GM18499 (cell line): ENCODE results near the gene MRNIP.

Experiments
- ATAC-seq: cut with Tn5 transposase; IDR thresholded peaks from one replicate; pipeline ENCODE4 v1.9.1; 2021; ENCODE audit warnings: moderate number of reproducible peaks; ENCODE audit not compliant: insufficient read depth, unreplicated experiment

MRNIP gene

DNA sequence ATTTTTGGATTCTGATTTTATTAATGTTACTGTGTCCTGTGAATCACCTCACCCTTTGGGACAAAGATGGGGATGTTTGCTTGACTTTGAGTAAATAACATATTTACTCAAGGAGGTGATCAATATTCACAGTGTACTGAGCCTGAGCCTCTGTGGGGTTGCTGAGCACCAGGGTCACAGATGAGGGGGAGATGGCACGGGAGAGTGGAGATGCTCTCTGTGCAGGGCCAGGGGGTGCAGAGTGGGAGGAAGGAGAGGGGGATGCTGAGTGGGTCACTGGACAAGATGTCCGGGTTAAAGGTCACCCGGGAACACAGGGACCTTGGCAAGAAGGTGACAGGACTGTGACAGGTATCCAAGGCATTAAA is 33.9 kb downstream of the MRNIP start:
- ATAC-seq = no peak

GRCh38 chr5:179823937-179824744 is 34.5 kb downstream of the MRNIP start:
- no peak for ATAC-seq

DNA sequence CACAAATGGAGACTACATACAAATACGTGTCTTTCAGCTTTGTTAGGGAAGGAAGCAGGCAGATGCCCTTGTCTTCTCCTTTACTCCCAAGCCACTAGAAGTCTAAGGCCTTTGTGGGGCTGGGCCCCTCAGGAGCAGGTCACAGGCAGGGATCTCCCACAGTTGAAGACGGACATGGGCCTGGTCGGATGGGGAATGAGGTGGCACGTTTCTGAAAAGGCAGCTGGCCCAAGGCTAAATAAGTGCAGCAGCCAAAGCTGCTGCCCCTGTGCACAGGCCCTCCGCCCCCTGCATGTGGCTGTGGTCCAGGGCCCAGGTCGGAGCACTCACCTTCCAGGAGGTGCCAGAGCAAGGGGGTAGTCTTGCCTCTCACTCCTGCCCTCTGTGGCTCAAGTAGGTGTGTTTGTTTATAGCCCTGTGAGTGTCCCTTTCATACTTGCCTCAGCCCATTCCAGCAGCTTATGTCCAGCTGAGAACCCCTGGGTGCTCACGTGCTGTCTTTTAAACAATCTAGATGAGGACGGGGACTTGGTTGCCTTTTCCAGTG is 36.1 kb downstream of the MRNIP start:
- ATAC-seq = no peak

- no peak for ATAC-seq
These were observed 36.6 kb downstream of the MRNIP start for GRCh38 chr5:179822059-179822432.

- no peak for ATAC-seq
These were observed 37.1 kb downstream of the MRNIP start for GRCh38 chr5:179821298-179822058.

GRCh38 chr5:179820483-179821297 is 37.9 kb downstream of the MRNIP start, which contains the start of gene SQSTM1:
TSS of gene SQSTM1 (plus strand) at chr5:179820905. CDS start at chr5:179820937, 32 bp downstream.
- ATAC-seq = no peak

DNA sequence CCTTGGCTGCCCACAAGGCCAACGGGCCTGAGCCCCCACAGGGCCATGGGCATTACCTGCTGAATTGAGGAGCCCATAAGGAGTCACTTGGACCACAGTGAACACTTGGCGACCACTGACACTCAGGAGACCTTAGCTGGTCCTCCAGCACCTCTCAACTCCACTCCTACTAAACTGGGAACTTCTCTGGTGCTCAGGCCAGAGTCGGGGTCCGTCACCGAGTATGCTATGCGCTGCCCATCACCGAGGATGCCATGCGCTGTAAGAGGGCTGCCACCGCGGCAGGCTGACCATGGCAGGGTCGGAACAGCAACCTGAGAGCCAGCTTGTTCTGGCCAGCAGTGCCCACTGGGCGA is 38.5 kb downstream of the MRNIP start:
- ATAC-seq = no peak

DNA sequence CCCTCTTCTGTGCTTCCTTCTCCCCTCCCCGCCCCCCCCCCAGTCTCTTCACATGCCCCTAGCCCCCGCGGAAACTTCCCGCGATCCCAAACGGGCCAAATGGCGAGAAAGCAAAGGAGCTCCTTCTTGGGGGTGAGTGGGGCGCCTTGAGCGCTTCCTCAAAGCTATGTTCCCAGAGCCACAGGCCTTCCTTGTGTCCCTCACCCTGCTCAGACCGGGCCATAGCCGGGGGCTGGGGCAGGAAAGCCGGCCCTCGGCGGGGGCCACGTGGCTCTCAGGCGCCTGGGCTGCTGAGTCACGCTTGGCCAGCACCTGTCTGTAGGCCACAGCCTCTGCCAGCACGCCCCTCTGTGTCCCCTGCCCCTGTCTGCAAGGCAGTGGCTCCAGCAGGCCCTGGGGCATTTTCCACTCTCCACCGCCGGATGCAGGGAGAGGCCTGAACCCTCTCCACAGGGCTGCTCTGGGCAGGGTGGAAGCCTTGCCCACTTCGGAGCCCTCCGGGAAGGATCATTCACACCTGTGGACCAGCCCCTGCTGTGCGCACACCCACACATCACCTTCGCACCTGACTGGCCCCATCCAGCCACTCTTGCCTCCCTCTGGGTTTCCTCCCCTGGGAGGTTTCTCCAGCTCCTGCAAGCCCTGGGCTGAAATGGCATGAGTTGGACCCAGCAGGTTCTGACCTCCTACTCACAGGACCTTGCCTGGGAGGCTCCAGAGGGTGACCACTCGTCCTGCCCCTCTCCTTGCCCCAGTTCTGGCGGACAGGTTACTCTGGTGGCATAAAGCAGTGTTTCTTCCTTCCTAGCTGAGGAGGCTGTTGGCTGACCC is 39.1 kb downstream of the MRNIP start:
- ATAC-seq = no peak

DNA sequence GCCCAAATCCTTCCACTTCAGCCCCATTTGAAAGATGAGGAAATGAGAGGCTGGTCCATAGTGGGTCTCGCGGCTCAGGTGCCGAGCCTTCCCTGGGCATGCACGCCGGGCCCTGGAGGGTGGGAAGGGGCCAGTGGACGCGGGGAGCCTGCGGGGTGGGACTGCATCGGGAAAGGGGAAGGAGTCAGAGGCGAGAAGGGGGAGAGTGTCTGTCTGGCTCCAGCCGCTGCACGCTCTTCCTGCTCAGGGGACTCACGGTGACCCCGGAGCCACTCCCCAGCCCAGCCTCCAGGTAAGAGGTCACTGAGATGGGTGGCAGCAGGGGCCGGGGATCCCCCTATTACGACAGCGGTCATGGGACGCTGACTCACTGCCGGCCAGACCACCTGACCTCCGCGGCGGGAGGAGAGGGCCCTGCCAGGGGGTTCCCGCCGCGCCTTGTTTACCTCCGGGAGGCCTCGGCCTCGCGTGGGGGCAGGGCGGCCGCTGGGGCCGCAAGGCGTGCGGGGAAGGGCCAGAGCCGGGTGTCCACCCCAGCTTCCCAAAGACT is 39.8 kb downstream of the MRNIP start:
- ATAC-seq = peak; percentile 40

DNA sequence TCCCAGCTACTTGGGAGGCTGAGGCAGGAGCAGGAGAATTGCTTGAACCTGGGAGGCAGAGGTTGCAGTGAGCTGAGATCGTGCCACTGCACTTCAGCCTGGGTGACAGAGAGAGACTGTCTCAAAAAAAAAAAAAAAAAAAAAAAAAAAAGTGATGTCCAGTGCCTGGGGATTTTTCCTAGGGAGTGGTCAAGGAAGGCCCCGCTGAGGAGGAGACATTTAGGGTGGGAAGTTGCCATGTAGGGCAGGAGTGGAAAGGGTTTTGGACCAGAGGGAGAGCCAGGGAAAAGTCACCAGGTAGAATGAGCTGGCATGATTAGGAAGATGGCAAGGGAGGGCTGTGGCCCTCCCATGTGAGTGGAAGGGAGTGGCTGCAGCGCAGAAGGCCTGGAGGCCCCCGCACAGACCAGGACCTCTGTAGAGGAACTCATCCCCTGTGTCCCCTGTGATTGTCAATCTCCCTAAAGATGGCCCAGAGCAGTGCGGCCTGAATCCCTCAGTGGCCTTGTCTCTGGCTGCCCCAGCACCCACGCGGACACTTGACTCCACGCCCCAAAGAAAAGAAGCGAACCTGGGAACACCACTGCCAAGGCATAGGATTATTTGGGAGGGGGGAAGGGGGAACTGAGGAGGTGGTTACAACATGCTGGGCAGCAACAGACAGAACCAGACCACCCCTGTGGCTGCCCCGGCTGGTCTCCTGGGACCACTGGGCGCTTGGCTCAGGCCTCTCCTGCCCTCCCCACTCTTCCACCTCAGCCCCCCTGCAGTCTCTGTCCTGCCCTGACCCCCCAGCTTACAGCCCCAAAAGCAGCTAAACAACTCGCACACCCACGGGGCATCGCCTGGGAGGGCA is 40.5 kb downstream of the MRNIP start:
- ATAC-seq = no peak

DNA sequence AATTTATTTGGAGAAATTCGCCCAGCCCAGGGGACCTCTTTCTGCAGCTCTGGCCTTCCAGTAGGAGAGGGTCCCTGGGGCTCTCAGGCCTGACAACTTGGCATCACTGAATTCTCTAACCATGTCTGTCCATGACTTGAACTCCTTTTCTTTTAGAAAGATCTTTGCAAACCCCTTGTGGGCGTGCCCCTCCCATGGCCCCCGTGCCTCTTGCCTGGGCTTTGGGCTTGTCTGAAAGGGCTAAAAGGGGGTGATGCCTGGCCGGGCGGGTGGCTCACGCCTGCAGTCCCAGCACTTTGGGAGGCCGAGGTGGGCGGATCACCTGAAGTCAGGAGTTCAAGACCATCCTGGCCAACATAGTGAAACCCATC is 41.2 kb downstream of the MRNIP start:
- ATAC-seq = no peak

- ATAC-seq = no peak
These were observed 41.7 kb downstream of the MRNIP start for GRCh38 chr5:179816796-179817469.

- ATAC-seq = no peak
These were observed 42.2 kb downstream of the MRNIP start for GRCh38 chr5:179816401-179816795.

DNA sequence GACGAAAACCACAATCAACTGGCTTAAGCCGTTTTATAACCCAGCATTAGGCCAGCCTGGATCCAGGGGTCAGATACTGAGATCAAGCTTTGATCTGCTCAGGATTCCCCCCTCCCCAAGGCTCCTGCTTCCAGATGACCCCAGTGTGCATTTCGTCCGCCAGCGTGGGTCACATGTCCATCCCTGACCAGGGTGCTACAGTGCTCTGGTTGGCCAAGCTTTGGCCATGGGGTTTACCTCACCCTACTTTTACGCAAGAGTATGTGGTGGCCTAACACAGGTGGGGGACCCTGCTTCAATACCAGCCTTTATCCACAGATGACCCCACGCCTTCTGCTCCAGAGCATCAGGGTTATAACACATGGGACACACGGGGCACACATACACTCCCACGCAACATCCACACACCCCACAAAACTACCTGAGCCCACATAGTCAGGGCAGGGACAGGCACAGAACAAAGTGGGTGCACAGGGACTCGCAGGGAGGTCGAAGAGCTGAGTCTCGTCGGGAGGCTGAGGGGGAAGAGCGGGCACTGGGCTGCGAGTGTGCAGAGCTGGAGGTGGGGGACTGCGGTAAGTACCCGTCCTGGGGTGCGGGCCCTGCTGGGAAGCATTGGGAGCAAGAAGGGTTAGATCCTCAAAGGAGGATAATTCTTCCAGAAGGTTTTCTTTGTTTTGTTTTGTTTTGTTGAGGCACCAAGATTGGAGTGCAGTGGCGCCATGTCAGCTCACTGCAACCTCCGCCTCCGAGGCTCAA is 42.9 kb downstream of the MRNIP start:
- ATAC-seq = no peak

GRCh38 chr5:179814090-179814489 is 44.5 kb downstream of the MRNIP start:
- ATAC-seq = no peak

DNA sequence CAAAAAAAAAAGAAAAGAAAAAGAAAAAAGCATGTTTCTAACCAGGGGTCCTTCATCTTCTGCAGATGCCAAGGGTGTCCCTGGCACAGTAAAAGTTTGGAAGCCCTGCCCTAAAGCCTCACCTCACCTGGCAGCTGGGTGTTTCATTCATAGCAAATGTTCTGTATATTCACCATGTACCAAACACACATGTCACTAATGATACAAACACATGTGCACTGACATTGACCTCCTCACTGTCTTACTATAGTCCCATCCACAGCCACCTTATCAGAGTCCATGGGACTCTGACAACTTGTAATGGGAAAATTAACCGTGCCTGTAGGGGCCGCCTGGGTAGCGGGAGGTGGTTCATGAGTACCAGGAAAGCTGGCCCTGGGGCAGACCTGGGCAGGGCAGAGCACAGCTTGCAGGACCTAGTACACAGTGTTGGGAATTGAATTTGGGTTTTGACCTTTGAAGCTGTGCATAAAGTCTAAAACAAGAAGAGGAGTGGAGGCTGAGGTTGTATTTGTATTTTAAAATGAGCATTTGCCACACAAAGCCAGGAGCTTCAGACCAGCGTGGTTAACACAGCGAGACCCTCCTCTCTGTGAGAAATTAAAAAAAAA is 45.5 kb downstream of the MRNIP start:
- ATAC-seq = no peak
